NT2/D1 (cell line): Measurements from ENCODE around the gene GPX4.

ENCODE experiments used
- DNase-seq: peaks from one replicate; pipeline ENCODE4 v3.0.0-alpha.2; 2011; ENCODE audit warnings: low read depth, low spot score
- H3K27me3 ChIP-seq: 2 replicates; pipeline ENCODE4 v1.6.0; 2011; ENCODE audit warnings: mild to moderate bottlenecking; ENCODE audit not compliant: insufficient read length, insufficient read depth
- H3K36me3 ChIP-seq: 2 replicates; pipeline ENCODE4 v1.6.1; 2011; ENCODE audit warnings: mild to moderate bottlenecking, low read length, mixed read lengths; ENCODE audit not compliant: insufficient read depth, insufficient read length
- H3K4me1 ChIP-seq: 2 replicates; pipeline ENCODE4 v1.5.1; 2011; ENCODE audit not compliant: insufficient read depth, insufficient read length
- H3K4me3 ChIP-seq: 2 replicates; pipeline ENCODE4 v1.5.1; 2011; ENCODE audit warnings: low read depth; ENCODE audit not compliant: insufficient read length
- H3K9ac ChIP-seq: 2 replicates; pipeline ENCODE4 v1.6.0; 2011; ENCODE audit warnings: low read depth; ENCODE audit not compliant: insufficient read length
- H3K9me3 ChIP-seq: 2 replicates; pipeline ENCODE4 v1.5.1; 2011; ENCODE audit warnings: mild to moderate bottlenecking, low read length; ENCODE audit not compliant: insufficient read depth
- SUZ12 ChIP-seq: IDR thresholded peaks from 2 replicates; pipeline ENCODE4 v1.6.1; 2011; ENCODE audit not compliant: insufficient read length, insufficient read depth; ENCODE audit errors: extremely low read depth
- YY1 ChIP-seq: IDR thresholded peaks from 2 replicates; pipeline ENCODE4 v1.6.1; 2011; ENCODE audit not compliant: insufficient read length, insufficient read depth
- ZNF274 ChIP-seq: IDR thresholded peaks from 2 replicates; pipeline ENCODE4 v1.6.1; 2011; ENCODE audit warnings: mild to moderate bottlenecking, low read depth, low read length

GPX4 gene

DNA sequence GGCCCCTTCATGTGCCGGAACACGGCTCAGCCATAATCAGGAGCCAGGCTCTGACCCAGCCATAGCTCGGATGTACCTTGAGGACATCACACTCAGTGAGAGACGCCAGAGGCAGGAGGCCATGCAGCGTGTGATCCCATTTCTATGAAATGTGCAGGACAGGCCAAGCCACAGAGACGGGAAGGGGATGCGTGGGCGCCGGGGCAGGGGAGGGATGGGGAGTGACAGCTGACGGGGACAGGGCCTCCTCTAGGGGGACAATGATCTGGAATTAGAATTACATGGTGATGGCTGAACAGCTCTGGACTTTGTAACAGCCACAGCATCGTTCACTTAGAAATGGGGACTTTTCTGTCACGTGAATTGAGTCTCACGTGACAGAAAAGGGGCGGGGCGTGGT lies 35.3 kb downstream of the GPX4 start:
- no peak for TF ChIP-seq ZNF274
- no peak for TF ChIP-seq YY1
- no peak for TF ChIP-seq SUZ12
- H3K4me3 ChIP-seq = no peak overlapping the region

GRCh38 chr19:1140272-1141027 lies 36.7 kb downstream of the GPX4 start:
- no peaks in the 10 kb centered on the region for H3K27me3 ChIP-seq
- peaks cover 65% of the 10 kb centered on the region for H3K36me3 ChIP-seq
- no peak overlapping the region for H3K9ac ChIP-seq
- no peak for DNase-seq
- H3K9me3 ChIP-seq = no peaks in the 10 kb centered on the region; the same call in 1 of the 2 replicates
- H3K4me1 ChIP-seq = peaks cover 8% of the 10 kb centered on the region
- no peak overlapping the region for H3K4me3 ChIP-seq
- TF ChIP-seq SUZ12 (no peak), ZNF274 (no peak), YY1 (no peak)

More for the DNA sequence above, 35.3 kb downstream of the GPX4 start:
- Histone ChIP-seq H3K36me3 (peaks cover 65% of the 10 kb centered on the region), H3K27me3 (no peaks in the 10 kb centered on the region), H3K9me3 (no peaks in the 10 kb centered on the region; the same call in 1 of the 2 replicates), H3K4me1 (peaks cover 8% of the 10 kb centered on the region), H3K9ac (no peak overlapping the region)
- no peak for DNase-seq

- peaks cover 63% of the 10 kb centered on the region for H3K36me3 ChIP-seq
- TF ChIP-seq SUZ12 (no peak), YY1 (no peak), ZNF274 (no peak)
- no peak for DNase-seq
- no peaks in the 10 kb centered on the region for H3K27me3 ChIP-seq
- H3K4me1 ChIP-seq = peaks cover 9% of the 10 kb centered on the region
- H3K4me3 ChIP-seq = peak overlapping the region; percentile 8
- no peak overlapping the region for H3K9ac ChIP-seq
- H3K9me3 ChIP-seq = no peaks in the 10 kb centered on the region; the same call in 1 of the 2 replicates
Observed at GRCh38 chr19:1141944-1142343, 38.1 kb downstream of the GPX4 start.

GRCh38 chr19:1143828-1144399 lies 40.1 kb downstream of the GPX4 start:
- no peak overlapping the region for H3K9ac ChIP-seq
- peaks cover 68% of the 10 kb centered on the region for H3K36me3 ChIP-seq
- no peaks in the 10 kb centered on the region; the same call in 1 of the 2 replicates for H3K9me3 ChIP-seq
- no peak for DNase-seq
- peaks cover 20% of the 10 kb centered on the region for H3K4me1 ChIP-seq
- TF ChIP-seq SUZ12 (no peak), YY1 (no peak), ZNF274 (no peak)
- H3K4me3 ChIP-seq = no peak overlapping the region
- no peaks in the 10 kb centered on the region for H3K27me3 ChIP-seq

DNA sequence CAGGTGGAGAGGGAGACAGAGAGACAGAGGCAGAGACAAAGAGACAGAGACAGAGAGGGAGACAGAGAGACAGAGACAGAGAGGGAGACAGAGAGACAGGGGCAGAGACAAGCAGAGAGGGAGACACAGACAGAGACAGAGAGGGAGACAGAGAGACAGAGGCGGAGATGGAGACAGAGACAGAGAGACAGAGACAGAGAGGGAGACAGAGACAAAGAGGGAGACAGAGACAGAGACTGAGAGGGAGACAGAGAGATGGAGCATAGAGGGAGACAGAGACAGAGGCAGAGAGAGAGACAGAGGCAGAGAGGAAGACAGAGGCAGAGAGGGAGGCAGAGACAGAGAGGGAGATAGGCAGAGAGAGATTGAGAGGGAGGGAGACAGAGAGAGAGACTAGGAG lies 40.9 kb downstream of the GPX4 start:
- peaks cover 28% of the 10 kb centered on the region for H3K4me1 ChIP-seq
- no peak for DNase-seq
- H3K27me3 ChIP-seq = no peaks in the 10 kb centered on the region
- TF ChIP-seq YY1 (no peak), SUZ12 (no peak), ZNF274 (no peak)
- no peak overlapping the region for H3K9ac ChIP-seq
- peaks cover 75% of the 10 kb centered on the region for H3K36me3 ChIP-seq
- no peaks in the 10 kb centered on the region; the same call in 1 of the 2 replicates for H3K9me3 ChIP-seq
- H3K4me3 ChIP-seq = no peak overlapping the region

GRCh38 chr19:1145635-1146411 lies 42.0 kb downstream of the GPX4 start:
- no peak overlapping the region for H3K4me3 ChIP-seq
- no peaks in the 10 kb centered on the region for H3K27me3 ChIP-seq
- H3K36me3 ChIP-seq = peaks cover 80% of the 10 kb centered on the region
- H3K9ac ChIP-seq = peak overlapping the region; percentile 43
- no peak for DNase-seq
- no peaks in the 10 kb centered on the region; the same call in 1 of the 2 replicates for H3K9me3 ChIP-seq
- peaks cover 28% of the 10 kb centered on the region for H3K4me1 ChIP-seq
- TF ChIP-seq SUZ12 = no peak
- no peak for TF ChIP-seq YY1
- TF ChIP-seq ZNF274 = no peak

- H3K36me3 ChIP-seq = peaks cover 83% of the 10 kb centered on the region
- H3K27me3 ChIP-seq = no peaks in the 10 kb centered on the region
- peak overlapping the region; percentile 43 for H3K9ac ChIP-seq
- H3K4me3 ChIP-seq = no peak overlapping the region
- DNase-seq = no peak
- no peaks in the 10 kb centered on the region; the same call in 1 of the 2 replicates for H3K9me3 ChIP-seq
- TF ChIP-seq SUZ12 = no peak
- TF ChIP-seq YY1 = no peak
- no peak for TF ChIP-seq ZNF274
- H3K4me1 ChIP-seq = peaks cover 28% of the 10 kb centered on the region
Observed at GRCh38 chr19:1146412-1146699, 42.6 kb downstream of the GPX4 start.
